Subcutaneous adipose tissue (tissue), 4 donors: ENCODE data around the gene UBXN4. TPM values are rescaled to one million over a fixed set of nuclear protein-coding genes. Genes with fewer than 3 reads are reported as not detected.

Experiments used
- CTCF ChIP-seq: fragments of 450-650 bp; IDR thresholded peaks from one replicate; pipeline ENCODE4 v1.5.1; 2016; ENCODE audit warnings: low read depth, mild to moderate bottlenecking, control low read depth, antibody characterized with exemption, moderate library complexity
- small RNA-seq: library from RNA; depleted of rRNA; stranded (forward); fragments of <200 nt; gene quantifications from one replicate; pipeline ENCODE3, GENCODE V24; 2016
- total RNA-seq, 4 donors: library from RNA; depleted of rRNA; stranded (reverse); fragments of >200 nt; gene quantifications; one replicate each; pipeline ENCODE4 v1.1.0, GENCODE V29; 2016

Gene UBXN4
- total RNA-seq, 4 donors from 2014 or later: 58.2 to 101 (median 67.8) TPM

- no peak for TF ChIP-seq CTCF
Measured at GRCh38 chr2:135825131-135825530, 83.5 kb downstream of the UBXN4 start.

- TF ChIP-seq CTCF: no peak
Measured at GRCh38 chr2:135825550-135826176, 84.0 kb downstream of the UBXN4 start.

- TF ChIP-seq CTCF: no peak
Measured at GRCh38 chr2:135826544-135826943, 84.9 kb downstream of the UBXN4 start.

- no peak for TF ChIP-seq CTCF
Measured at GRCh38 chr2:135829378-135830135, 87.9 kb downstream of the UBXN4 start.

GRCh38 chr2:135831180-135831812, 89.6 kb downstream of the UBXN4 start:
- no peak for TF ChIP-seq CTCF

- TF ChIP-seq CTCF: no peak
Measured at GRCh38 chr2:135832891-135833290, 91.2 kb downstream of the UBXN4 start.

Small RNA genes lying within 50 kb of the gene (small RNA-seq; reads per million reads assigned to genes)
- 0.49 reads per million for gene RF00019

Other genes with a start within 250 kb of the UBXN4 start
- 1 to 10 TPM; 2.2 to 7.0 (median 2.6) TPM for gene ZRANB3, start 210.6 kb upstream of the UBXN4 start, total RNA-seq
- 10 to 100 TPM; 12.3 to 23.0 (median 18.1) TPM for gene R3HDM1, start 210.4 kb upstream of the UBXN4 start, total RNA-seq
- gene LCT, start 95.3 kb downstream of the UBXN4 start, total RNA-seq: not detected
- gene MCM6, start 134.6 kb downstream of the UBXN4 start, total RNA-seq: 10 to 100 TPM; 11.2 to 22.0 (median 13.8) TPM
- 100 to 1,000 TPM in 1 of 4 donors, 10 to 100 TPM in 3; 71.4 to 112 (median 81.2) TPM for gene DARS1, start 243.8 kb downstream of the UBXN4 start, total RNA-seq